HG02938 (cell line): ENCODE measurements around the gene FRMD3.

Source experiments
- ATAC-seq: cut with Tn5 transposase; IDR thresholded peaks from one replicate; pipeline ENCODE4 v1.9.1; 2021; ENCODE audit warnings: mild to moderate bottlenecking, moderate library complexity; ENCODE audit not compliant: unreplicated experiment

Gene FRMD3

DNA sequence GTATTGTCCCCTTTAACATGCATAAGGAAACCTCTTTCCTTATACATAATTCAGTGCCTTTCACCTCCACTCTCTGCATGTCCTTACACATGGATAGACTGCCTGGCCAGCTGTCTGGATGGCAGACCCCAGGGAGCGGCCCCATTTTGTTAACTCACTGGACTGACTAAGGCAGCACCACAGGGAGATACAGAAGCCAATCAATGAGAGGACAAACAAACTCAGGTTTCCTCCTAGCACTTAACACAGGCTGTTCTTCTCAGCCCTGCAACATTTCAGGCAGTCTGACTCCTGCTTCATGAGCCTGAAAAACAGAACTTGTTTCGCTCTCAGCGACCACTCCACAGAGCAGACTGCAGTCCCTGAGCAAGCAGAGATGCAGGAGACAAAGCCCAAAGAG is 339.8 kb downstream of the FRMD3 start:
- no peak for ATAC-seq

GRCh38 chr9:83197591-83197990 is 340.6 kb downstream of the FRMD3 start:
- no peak for ATAC-seq

- ATAC-seq = no peak
Observed at GRCh38 chr9:83196946-83197345, 341.3 kb downstream of the FRMD3 start.
